ENCODE measurements around the gene ADAMTSL2.
A peak's percentile ranks its signal among the peaks of the same experiment; 100 is the strongest.

Gene ADAMTSL2

DNA sequence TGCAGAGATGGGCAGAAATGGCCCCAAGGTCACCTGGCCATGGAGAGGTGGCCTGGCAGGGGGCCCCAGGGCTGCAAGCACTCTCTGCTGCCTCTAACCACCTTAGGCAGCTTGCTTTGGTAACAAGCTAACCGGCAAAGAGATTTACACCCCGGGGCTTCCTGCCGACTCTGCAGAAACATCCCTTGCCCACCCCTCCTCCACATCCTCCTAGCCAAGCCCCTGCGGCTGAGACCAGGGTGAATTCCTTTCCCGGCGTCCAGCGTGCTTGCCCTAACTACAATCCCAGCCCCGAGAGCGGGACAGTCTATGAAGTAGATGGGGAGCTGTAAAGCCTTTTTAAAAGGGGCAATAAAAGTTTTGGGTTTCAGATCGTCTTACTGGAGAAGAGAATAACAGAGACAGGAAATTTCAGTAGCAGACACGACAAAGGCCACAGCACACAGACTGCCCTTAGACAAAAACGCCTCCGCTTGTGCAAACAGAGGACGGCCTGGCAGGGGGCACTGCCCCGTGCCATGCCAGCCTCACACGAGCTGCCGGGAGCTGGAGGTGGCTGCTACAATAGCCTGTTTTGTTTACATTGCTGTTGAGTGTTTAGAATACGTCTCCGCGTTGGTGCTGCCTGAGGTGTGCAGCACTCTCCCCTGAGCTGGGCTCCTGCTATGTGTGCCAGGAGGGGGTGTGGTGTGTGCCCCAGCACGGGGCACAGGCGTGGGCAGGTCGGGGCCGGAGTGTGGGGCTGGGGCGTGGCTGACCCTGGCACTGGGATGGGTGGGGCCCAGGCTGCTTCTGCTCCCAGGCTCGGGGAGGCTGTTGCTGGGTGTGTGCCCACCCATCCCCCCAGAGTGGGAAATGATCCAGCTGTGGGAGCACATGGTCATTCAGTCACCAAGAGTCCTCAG is 25.1 kb upstream of the ADAMTSL2 start:
- Histone ChIP-seq H3K9me3 (replicated peaks in 1 of 11) (no peaks in the 10 kb centered on the region), H3K27me3 (peaks cover 0 to 7% (median 0%) of the 10 kb centered on the region in 11 experiments; a peak in 2 of 22 replicates), H3K36me3 (no peaks in the 10 kb centered on the region), H3K4me1 (peaks cover 12 to 22% (median 13%) of the 10 kb centered on the region in 10 experiments; a peak in 19 of 20 replicates), H3K27ac (no peak overlapping the region; a peak in 1 of 22 replicates), H3K9ac (peak overlapping the region in 4 of 11 experiments; percentile 18 to 43 (median 22); a peak in 2 of 22 replicates), H3K4me2 (peak overlapping the region; percentile 34 to 67 (median 54); a peak in 21 of 22 replicates), H3K4me3 (no peak overlapping the region), H4K20me1 (no peaks in the 10 kb centered on the region)
- TF ChIP-seq Cebpa-rat (IDR thresholded peaks at IDR 0.05): no peak

DNA sequence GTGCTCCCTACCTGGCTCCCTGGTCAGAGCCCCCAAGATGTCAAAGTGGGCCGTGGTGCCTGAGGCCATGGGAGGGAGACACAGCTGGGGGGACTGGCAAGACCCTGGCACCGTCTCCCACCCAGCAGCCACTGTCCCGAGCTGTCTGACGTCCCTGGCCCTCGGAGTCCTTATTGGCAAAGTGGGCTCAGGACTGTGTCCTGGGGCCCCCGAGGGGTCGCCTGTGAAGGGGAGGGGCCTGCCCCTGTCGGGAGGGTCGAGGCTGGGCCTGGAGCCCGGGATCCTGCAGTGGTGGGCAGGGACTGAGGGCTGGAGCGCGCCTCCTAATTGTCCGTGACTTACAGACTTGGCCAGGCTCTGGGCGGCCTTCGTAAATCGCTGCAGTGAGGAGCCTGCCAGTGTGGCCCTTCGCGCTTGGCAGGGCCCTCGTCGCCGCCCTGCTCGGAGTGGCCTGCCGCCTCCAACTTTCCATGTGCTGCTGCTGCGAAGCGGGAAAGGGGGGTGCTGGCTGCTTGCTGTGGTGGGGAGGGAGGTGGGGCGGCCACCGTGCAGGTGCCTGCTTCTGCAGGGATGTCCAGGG is 23.5 kb upstream of the ADAMTSL2 start:
- Histone ChIP-seq H3K9me3 (replicated peaks in 1 of 11) (no peaks in the 10 kb centered on the region), H3K36me3 (no peaks in the 10 kb centered on the region), H4K20me1 (no peaks in the 10 kb centered on the region), H3K4me2 (no peak overlapping the region), H3K27ac (no peak overlapping the region), H3K9ac (no peak overlapping the region), H3K4me3 (no peak overlapping the region), H3K27me3 (peaks cover 0 to 7% (median 0%) of the 10 kb centered on the region in 11 experiments; a peak in 2 of 22 replicates), H3K4me1 (peaks cover 12 to 25% (median 17%) of the 10 kb centered on the region in 10 experiments; a peak in 19 of 20 replicates)
- TF ChIP-seq Cebpa-rat (IDR thresholded peaks at IDR 0.05): no peak

DNA sequence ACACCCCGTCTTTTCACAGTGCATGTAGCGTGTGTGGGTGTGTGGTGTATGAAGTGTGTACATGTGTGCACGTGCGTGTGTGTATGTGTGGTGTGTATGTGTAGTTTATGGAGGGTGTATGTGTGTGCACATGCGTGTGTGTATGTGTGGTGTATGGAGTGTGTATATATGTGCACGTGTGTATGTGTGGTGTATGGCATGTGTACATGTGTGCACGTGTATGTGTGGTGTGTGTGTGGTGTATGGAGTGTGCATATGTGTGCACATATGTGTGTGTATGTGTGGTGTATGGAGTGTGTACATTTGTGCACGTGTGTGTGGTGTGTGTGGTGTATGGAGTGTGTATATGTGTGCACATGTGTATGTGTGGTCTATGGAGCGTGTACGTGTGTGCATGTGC is 22.9 kb upstream of the ADAMTSL2 start:
- peaks cover 0 to 2% (median 0%) of the 10 kb centered on the region in 11 experiments; a peak in 1 of 22 replicates for H4K20me1 ChIP-seq
- peaks cover 0 to 7% (median 0%) of the 10 kb centered on the region in 11 experiments; a peak in 2 of 22 replicates for H3K27me3 ChIP-seq
- H3K27ac ChIP-seq: no peak overlapping the region
- H3K9me3 ChIP-seq (replicated peaks in 1 of 11): no peaks in the 10 kb centered on the region
- H3K9ac ChIP-seq: no peak overlapping the region
- TF ChIP-seq Cebpa-rat (IDR thresholded peaks at IDR 0.05): no peak
- peaks cover 12 to 24% (median 17%) of the 10 kb centered on the region in 10 experiments; a peak in 19 of 20 replicates for H3K4me1 ChIP-seq
- H3K4me3 ChIP-seq: no peak overlapping the region
- H3K36me3 ChIP-seq: no peaks in the 10 kb centered on the region
- no peak overlapping the region for H3K4me2 ChIP-seq

DNA sequence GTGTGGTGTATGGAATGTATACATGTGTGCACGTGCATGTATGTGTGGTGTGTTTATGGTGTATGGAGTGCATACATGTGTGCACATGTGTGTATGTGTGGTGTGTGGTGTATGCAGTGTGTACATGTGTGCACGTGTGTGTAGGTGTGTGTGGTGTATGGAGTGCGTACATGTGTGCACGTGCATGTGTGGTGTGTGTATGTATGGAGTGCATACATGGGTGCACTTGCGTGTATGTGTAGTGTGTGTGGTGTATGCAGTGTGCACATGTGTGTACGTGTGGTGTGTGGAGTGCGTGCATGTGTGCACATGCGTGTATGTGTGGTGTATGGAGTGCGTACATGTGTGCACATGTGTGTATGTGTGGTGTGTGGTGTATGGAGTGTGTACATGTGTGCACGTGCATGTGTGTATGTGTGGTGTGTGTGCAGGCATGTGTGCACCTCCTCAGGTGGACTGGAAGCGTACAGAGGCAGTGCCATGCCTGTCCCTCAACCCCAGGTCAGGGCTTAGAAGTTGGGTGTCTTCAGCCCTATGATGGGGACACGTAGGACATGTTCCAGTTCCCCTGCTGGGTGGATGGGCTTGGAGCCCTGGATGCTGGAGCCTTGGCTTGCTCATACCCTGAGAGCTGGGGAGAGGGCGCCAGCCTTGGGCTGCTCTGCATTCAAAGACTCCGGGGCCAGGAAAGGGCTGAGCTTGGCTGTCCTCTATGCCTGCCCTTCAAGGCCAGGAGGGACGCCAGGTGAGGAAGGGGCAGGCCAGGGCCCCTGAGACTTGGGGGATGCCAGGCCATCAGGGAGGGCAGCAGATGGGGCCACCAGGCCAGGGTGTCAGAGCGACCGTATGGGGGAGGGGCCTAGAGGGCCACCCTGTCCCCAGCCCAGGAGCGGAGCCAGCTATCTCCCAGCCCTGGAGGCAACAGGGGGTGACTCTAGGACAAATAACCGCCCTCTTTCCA is 22.0 kb upstream of the ADAMTSL2 start:
- Histone ChIP-seq H3K27me3 (peaks cover 0 to 7% (median 0%) of the 10 kb centered on the region in 11 experiments; a peak in 2 of 22 replicates), H4K20me1 (peaks cover 0 to 4% (median 0%) of the 10 kb centered on the region in 11 experiments; a peak in 1 of 22 replicates), H3K4me3 (no peak overlapping the region), H3K36me3 (no peaks in the 10 kb centered on the region), H3K4me1 (peaks cover 12 to 24% (median 17%) of the 10 kb centered on the region in 10 experiments; a peak in 19 of 20 replicates), H3K4me2 (no peak overlapping the region), H3K9me3 (replicated peaks in 1 of 11) (no peaks in the 10 kb centered on the region), H3K27ac (no peak overlapping the region), H3K9ac (no peak overlapping the region)
- no peak for TF ChIP-seq Cebpa-rat (IDR thresholded peaks at IDR 0.05)

DNA sequence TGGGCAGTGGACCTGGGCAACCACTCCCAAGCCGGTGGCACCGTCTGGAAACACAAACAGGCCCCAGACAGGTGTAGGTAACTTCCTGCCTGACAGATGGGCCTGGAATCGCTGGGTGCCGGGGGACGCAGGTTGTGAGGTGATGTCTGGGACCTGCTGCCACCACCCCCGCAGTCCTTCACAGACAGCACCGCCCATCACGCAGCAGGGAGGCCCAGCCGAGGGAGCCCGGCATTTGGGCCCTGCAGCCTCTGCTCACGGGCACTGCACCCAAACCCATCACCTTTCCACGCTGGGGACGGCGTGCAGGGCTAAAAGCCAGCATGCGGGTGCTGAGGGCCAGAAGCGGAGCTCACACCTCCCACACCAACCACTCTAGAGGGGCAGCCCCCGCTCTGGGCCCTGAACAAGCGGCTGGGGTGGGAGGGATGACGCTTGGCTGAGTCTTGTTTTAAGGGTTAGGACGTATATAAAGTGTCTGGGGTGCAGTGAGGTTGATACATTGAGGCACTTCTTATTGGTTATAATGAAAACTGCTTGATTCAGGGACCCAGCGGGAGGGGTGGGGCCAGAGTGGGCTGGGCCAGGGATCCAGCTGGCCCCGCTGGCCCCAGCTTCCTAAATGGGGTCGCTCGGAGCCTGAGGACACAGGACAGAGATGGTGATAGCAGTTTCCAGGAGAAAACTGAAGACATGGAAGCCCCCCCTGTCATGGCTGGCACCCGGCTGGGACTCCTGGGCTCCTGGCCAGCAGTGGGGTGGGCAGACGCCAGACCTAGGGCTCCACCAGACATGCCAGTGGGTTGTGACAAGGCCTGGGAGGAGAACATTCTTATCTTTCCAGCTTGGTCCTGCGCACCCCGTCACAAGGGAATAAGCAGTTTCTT is 21.0 kb upstream of the ADAMTSL2 start:
- H3K27ac ChIP-seq: no peak overlapping the region
- peaks cover 0 to 4% (median 0%) of the 10 kb centered on the region in 11 experiments; a peak in 1 of 22 replicates for H4K20me1 ChIP-seq
- peaks cover 0 to 7% (median 0%) of the 10 kb centered on the region in 11 experiments; a peak in 1 of 22 replicates for H3K27me3 ChIP-seq
- no peak overlapping the region for H3K9ac ChIP-seq
- no peaks in the 10 kb centered on the region for H3K36me3 ChIP-seq
- peaks cover 12 to 24% (median 17%) of the 10 kb centered on the region in 10 experiments; a peak in 19 of 20 replicates for H3K4me1 ChIP-seq
- no peak for TF ChIP-seq Cebpa-rat (IDR thresholded peaks at IDR 0.05)
- no peaks in the 10 kb centered on the region for H3K9me3 ChIP-seq (replicated peaks in 1 of 11)
- H3K4me2 ChIP-seq: no peak overlapping the region
- no peak overlapping the region for H3K4me3 ChIP-seq

DNA sequence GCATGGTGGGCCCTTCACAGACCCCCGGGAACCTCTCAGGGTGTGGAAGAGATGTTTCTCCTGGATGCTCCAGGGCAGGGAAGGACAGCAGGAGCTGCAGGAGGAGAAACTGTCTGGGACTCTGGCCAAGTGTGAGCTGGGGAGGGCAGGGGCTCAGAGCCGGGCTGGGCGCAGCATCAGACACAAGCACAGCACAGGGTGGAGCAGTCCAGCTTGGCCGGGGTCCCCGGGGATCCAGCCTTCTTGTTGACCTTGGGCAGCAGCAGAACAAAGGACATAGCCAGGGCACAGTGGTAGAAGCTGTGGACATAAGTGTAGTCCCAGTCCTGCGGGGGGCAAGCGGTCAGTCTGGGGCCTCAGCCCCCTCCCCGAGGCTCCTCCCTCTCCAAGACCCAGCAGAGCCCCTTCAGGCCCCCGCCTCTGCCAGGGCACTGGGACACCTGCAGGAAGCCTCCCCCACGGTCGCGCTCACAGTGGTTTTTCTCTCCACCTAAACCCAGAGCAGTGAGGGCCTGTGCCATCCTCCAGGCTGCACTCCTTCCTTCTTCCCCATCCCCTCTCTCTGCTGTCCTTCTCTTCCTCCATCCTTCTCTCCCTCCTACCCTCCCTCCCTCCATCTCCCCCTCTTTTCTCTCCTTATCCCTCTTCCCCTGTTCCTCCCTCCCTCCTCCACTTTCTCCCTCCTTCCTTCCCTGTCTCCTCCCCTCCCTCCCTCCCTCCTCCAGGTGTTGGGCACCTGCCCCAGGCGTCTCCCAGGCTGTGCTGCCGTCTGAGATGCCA is 19.9 kb upstream of the ADAMTSL2 start:
- H3K36me3 ChIP-seq: no peaks in the 10 kb centered on the region
- no peak overlapping the region for H3K4me3 ChIP-seq
- peak overlapping the region in 7 of 11 experiments; percentile 3 to 58 (median 36); a peak in 6 of 22 replicates for H3K4me2 ChIP-seq
- H3K9me3 ChIP-seq (replicated peaks in 1 of 11): no peaks in the 10 kb centered on the region
- H3K27ac ChIP-seq: no peak overlapping the region
- no peaks in the 10 kb centered on the region for H3K27me3 ChIP-seq
- no peak overlapping the region for H3K9ac ChIP-seq
- H4K20me1 ChIP-seq: peaks cover 0 to 4% (median 0%) of the 10 kb centered on the region in 11 experiments; a peak in 1 of 22 replicates
- peaks cover 3 to 16% (median 8%) of the 10 kb centered on the region in 10 experiments; a peak in 18 of 20 replicates for H3K4me1 ChIP-seq
- TF ChIP-seq Cebpa-rat (IDR thresholded peaks at IDR 0.05): no peak

DNA sequence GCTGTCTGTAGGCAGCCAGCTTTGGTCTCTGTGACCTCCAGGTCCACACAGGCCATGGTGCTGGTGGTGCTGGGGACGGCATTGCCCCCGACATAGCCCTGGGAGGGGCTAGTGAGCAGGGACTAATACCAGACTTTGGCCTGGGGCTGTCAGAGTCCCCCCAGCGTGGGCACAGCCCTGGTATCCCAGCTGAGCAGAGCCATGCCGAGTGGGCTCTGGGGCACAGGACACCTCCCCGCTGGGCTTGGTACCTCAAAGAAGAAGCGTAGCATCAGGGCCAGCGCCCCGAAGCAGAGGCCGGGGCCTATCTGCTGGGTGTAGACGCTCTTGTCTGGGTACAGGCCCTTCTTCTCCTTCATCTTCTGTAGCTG is 19.3 kb upstream of the ADAMTSL2 start:
- H3K27ac ChIP-seq: no peak overlapping the region
- no peaks in the 10 kb centered on the region for H3K27me3 ChIP-seq
- H3K9ac ChIP-seq: no peak overlapping the region; a peak in 1 of 22 replicates
- H3K36me3 ChIP-seq: no peaks in the 10 kb centered on the region
- TF ChIP-seq Cebpa-rat (IDR thresholded peaks at IDR 0.05): no peak
- no peaks in the 10 kb centered on the region for H3K9me3 ChIP-seq (replicated peaks in 1 of 11)
- no peak overlapping the region for H3K4me3 ChIP-seq
- H3K4me1 ChIP-seq: peaks cover 0 to 15% (median 5%) of the 10 kb centered on the region in 10 experiments; a peak in 10 of 20 replicates
- peaks cover 0 to 4% (median 0%) of the 10 kb centered on the region in 11 experiments; a peak in 1 of 22 replicates for H4K20me1 ChIP-seq
- H3K4me2 ChIP-seq: peak overlapping the region in 1 of 11 experiments; percentile 25; a peak in 1 of 22 replicates
